CD4-positive, alpha-beta T cell treated with Interleukin-1 beta for 1 hour (primary cell): ENCODE measurements around the gene PECR.
A peak's percentile ranks its signal among the peaks of the same experiment; 100 is the strongest.
"Not testable (repeated sequence)": the region's sequence is repeated elsewhere in the genome, so short reads cannot be mapped to it uniquely, and the experiment has no call there.

Source experiments
- DNase-seq, 2 donors: peaks; one replicate each; pipeline ENCODE4 v3.0.0-alpha.2; 2020 to 2022

The PECR gene

DNA sequence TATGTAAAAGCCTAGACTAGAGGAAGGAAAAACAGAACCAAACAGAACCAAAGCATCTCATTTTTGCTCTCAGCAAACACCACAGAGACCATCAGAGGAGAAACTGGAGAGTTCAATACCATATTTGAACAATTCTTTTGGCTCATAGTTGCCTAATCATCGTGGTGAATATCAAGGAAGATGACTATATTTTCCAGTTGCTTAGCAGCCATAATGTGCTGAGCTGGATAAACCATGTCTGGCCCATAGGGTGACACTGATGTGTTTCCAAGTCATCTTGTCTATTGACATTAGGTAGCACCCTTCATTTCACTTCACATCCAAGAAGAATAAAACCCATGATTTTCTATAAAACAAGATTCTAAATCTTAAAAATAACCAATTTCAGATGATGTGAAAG, 21.6 kb upstream of the PECR start:
- DNase-seq, result no peak

DNA sequence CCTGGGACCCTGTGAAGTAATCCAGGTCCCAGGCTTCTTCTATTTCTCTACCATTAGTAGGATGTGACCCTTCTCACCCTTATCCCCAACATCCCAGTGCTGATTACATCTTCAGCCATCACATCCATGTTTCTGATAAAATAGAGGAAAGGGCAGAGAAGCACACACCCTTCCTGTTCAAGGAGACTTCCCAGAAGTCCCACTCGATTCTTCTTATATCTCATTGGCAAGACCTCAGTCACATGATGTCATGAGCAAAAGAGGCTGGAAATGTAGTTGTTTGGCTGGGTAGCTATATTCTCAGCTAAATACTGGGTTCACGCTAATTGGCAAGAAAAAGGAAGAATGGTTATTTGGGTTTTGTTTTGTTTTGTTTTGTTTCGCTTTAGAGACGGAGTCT, 19.5 kb upstream of the PECR start:
- DNase-seq, result no peak

DNA sequence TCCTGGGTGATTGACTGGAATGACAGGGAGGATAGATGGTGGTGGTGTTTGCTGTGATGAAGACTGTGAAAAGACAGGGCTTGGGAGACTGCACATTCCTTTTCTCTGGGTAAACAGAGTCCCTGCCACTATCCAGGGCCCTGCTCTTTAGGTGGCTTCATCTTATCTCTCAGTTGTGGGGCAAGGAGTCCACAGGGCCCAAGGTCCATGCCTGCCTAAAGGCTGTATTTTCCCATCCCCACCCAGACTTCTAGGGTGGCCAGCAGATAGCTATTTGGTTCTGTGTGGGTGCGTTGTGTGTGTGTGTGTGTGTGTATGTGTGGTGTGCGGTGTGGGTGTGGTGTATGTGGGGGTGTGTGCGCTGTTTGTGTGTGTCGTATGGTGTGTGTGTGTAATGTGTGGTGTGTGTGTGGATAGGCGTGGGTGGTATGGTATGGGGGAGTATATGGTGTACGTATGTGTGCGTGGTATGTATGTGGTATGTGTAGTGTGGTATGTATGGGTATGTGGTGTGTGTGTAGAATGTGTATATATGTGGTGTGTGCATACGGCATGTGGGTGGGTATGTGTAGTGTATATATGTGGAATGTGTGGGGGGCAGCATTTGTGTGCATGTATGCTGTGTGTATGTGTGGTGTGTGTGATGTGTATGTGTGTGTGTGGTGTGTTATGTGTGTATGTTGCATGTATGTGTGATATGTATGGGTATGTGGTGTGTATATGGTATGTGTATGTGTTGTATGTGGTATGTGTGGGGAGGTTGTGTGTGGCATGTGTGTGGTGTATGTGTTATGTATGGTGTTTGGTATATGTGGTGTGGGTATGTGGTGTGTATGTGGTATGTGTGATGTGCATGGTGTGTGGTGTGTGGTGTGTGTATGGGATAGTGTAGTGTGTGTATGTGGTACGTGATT, 17.1 kb upstream of the PECR start:
- DNase-seq, result no peak

DNA sequence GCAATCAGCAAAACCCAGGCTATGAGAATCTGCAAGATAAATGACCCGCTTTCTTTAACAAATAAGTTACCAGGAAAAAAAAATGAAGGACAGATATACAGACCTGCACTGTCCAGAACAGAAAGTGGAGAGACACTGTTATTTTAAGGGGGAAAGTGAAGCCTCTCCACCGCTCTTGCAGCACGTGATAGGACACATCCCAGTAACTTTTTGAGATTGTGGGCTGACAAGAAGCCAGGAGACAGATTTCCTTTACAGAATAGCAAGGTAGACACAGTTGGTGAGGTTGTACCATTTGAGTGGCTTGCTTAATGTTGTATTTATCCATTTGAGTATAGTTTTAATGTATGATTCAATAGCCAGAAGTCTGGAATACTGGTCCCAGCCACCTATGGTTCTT, 13.1 kb upstream of the PECR start:
- no peak for DNase-seq

DNA sequence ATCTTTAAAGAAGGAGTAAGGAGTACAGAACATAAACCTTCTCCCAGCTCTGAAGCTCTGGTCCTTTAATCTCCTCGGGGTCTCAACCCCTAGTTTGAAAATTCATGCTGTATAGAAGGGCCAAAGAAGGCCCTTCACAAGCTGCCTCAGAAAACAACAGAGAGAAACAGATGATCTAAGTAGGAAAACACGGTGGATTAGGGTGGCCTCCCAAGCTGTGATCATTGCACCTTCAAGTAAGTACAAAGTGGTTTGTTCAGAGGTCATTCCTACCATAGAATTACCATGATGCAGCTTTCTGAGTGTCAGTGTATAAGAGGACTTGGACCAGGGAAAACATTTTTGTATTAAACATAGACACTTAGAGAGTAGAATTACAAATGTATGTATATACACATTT, 11.0 kb upstream of the PECR start:
- DNase-seq, result no peak

DNA sequence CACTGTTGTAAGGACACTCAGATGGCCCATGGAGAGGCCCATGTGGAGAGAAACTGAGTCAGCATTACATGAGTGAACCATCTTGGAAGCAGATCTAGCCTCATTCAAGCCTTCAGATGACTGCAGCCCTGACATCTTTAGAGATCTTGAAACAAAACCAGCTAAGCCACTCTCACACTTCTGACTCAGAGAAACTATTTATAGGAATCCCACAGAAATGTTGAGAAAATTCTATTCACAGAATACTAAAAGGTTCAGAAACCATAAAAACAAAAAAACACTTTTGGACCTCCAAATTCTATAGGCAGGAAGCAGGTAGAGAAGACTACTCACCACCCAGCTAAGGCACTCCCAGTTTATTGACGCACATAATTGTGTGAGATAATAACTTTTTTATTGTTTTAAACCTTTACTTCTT, 8.8 kb upstream of the PECR start:
- no peak for DNase-seq

DNA sequence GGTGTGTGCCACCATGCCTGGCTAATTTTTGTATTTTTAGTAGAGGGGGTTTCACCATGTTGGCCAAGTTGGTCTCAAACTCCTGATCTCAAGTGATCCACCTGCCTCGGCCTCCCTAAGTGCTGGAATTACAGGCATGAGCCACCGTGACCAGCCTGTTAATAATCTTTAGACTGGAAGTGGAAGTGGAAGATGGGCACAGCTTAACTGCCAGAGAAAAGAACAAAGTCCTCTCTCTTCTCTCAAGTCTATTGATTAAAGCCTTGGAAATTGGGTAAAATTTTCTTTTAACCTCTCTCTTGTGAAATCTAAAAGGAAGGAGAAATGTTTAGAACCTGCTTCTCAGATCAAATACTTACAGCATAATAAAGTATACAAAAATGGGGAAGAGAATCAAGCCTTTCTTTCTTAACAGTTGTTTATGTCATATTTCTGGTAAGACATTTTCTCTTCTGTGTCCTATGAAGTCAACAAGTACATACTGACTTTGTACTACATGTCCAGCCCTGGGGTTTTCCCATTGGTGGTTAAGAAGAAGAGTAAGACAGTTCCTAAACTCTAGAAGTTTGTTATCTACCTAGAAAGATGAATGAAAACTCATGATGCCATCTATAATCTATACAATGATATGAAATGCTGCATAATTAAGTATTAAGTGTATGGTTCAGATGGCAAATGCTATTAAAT, 4.7 kb upstream of the PECR start:
- no peak for DNase-seq

DNA sequence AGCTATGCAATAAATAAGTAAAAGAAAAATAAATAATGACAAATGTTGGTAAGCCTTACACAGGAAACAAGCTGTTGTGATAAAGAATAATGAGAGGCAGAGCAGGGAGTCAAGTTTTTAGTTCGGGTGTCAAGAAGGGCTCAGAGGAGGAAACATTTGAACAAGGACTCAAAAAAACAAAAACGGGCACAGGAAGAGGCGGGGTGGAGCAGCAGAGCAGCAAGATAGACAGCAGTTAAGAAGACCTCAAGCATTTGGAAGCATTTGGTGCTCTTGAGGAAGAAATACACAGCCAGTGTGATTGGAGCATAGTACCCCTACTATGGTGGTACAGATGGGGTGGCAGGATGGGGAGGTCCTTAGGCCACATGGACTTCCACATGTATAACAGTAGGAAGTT, 2.9 kb upstream of the PECR start:
- DNase-seq, result peak; percentile 9 to 30

DNA sequence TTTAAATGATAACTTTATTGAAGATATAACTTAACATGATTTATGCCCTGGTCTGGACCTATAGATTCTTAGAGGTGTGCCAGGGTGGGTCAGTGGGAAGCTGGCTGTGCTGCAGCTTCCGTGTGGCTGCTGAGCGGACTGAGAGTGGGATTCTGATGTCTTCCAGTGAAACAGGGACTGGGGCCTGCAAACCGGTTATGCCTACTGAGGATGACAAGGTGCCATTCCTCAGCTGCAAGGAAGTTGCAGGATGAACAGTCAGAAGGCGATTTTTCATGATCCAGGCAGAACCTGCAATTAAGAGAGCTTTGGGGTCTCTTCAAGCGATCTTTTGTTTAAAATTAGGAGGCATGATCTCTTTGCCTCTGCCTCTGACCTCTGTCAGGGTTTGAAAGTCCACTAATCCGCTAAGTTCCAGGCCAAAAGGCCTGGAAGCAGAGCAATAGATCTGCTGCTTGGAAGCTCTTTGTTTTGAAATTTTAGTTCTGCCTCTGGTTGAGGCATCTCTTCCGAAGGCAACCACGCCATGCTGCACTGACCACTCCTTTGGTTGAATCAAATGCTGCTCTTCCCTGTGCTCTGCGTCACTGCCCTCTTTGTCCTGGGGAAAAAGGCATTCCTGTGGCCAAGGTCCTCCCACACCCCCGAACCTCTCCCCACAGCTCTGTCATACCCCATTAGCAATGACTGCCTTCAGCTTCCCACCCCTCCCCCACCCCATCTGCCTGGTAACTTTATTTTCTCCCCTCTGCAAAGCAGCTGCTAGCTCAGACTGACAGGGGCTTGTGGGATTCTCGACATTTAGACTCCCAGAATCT, 2.1 kb upstream of the PECR start:
- no peak for DNase-seq

DNA sequence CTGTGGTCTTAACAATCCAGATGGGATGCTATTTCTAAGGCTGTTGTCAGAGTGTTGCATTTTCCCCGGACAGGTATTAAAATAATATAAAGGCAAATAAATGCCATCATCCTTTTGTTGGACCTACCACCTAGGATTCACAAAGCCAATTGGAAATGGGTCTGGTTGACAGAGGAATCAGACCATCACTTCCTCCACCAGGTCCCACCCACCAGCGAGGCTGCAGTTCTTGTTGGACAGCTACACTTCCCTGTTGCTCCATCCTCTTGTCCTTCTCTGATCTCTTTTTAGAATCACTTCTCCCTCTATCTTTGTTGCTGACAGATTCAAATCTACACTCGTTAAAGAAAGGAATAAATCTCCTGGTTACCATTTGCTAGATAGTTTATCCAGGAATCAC, 1.2 kb upstream of the PECR start:
- DNase-seq, result no peak

DNA sequence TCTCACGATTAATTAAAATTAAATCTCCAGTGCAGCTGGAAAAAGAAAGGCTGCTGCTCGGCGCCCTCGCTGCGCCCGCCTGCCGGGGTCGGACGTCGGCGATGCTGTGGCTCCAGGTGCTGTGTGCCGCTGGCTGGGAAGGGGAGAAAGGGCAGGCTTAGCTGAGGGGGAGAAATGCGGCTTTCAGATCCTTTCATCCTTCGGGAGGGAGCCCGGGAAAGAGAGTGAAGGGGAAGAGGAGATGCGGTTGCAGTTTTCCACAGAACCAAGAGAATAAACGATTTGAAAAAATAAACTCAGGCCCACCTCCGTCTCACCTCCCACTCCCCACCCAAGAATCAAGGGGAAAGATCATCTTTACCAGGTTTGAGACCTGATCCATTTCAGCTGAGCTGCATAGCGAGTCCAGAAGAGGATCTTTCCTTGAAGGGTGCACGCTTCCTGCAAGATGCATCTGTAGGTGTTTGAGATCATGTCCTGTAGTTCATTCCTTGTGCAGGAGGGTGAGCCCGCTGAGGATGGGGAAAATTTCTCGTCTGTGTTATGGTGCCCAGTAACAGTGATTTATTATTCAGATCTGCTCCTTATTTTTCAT, 605 bp upstream of the PECR start:
- DNase-seq, result no peak

DNA sequence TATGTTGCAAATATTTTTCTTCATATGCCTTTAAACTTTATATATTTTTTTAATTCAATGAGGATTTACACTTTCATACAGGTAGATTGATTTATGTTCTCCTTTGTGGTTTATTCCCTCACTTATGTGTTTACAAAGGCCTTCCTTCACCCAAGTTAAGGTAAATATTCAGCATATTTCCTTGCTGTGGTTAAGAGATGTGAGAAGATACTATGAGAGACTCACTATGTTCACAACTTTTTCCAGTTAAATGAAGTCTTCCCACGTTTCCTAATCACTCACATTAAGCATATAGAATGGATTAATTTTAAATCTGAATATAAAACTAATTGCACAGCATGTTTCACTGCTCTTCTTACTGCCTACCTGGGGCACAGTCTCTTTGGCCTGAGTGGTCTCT, 597 bp downstream of the PECR start:
- no peak for DNase-seq

DNA sequence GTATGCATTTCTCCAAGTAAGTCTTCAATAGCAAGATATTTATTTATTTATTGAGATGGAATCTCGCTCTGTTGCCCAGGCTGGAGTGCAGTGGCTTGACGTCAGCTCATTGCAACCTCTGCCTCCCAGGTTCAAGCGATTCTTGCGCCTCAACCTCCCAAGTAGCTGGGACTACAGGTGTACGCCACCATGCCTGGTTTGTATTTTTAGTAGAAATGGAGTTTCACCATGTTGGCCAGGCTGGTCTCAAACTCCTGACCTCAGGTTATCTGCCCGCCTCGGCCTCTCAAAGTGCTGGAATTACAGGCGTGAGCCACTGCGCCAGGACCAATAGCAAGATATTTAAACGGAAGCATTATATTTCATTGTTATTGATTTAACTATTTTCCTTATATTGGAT, 1.6 kb downstream of the PECR start:
- DNase-seq, result not testable (repeated sequence)

DNA sequence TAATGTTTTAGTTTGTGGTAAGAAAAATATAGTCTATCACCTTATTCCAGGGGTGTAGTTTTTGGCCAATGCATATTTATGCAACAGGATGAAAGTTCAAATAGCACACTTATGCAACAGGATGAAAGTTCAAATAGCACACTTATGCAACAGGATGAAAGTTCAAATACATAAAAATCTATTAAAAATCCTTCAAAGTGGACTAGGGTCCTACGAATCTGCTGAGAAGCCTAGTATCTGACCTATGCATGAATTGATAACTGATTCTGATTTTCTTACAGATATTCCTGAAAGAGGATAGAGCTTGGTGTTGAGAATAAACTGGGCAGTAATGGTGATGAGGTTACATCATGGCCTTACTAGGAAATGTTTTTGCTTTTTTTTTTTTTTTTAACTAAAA, 2.8 kb downstream of the PECR start:
- no peak for DNase-seq

DNA sequence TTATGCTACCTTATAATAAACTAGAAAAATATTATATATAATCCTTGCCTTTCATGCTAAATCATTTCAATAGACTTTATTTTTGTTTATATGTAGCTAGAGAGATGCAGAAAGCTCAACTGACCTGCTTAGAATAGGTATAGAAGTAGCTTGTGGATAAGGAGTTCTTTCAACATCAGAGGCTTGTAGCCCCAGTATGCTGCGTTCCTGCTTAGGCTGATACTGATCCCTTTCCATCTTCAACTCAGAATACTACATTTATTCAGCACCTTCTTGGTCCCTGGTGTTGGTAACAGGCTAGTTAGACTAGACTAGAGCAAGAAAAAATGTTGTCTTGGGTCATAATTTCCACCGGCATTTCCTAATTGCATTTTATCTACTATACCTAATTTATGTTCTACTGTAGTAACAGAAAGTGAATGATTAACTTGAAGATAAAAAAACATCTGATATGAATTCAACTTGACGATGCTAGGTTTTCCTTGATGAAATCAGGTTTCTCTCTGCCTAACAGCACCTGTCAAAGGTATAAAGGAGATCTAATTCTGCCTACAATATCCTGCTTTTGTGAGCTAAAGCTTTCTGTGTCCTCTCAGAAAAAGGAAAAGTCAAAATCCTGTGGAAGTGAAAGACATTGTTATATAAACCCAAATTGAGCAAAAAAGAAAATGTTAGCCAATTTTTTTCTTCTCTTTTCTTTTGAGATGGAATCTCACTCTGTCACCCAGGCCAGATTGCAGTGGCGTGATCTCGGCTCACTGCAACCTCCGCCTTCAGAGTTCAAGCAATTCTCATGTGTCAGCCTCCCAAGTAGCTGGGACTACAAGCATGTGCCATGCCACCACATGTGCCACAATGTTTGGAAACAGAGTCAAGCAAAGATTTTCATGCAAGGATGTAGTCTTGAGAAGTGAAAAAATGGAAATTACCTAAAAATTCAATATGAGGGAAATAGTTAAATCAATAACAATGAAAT, 5.8 kb downstream of the PECR start:
- no peak for DNase-seq

DNA sequence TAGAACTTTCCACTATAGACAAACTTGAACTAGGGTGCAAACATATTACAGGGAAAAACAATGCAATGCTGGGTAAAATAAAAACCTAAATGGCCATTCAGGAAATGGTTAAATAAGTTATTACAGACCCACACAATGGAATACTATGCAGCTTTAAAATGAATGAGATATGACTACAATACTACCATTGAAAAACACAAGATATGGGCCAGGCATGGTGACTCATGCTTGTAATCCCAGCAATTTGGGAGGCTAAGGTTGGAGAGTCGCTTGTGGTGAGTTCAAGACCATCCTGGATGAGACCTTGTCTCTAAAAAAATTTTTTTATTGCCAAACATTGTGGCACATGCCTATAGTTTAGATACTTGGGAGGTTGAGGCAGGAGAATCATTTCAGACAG, 6.8 kb downstream of the PECR start:
- DNase-seq, result no peak

DNA sequence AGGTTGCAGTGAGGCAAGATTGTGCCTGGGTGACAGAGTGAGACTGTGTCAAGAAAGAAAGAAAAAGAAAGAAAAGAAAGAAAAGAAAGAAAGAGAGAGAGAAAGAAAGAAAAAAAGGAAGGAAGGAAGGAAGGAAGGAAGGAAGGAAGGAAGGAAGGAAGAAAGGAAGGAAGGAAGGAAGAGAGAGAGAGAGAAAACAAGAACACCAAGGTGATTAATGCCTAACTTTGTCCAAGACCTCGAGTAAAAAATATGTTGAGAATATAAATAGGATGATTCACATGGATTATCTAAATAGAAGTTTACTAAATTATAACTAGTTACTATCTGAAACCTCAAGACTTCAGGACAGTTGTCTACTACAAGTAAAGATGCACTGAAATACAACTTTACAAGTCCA, 7.2 kb downstream of the PECR start:
- DNase-seq, result no peak

DNA sequence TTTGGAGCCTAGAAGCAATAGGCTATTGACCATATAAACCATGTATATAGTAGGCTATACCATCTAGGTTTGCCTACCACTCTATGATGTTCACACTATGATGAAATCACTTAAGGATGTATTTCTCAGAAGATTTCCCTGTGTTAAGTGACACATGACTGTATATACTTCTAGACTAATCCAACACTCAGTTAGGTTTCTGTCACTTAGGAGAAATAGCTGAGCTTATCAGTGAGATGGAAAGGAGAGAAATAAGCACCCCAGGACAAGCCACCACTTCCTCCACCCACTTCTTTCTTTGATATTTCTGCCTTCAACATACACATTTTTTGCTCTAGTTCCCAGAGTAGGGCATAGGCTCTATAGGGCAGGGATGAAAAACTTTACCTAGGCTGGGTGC, 7.8 kb downstream of the PECR start:
- no peak for DNase-seq

DNA sequence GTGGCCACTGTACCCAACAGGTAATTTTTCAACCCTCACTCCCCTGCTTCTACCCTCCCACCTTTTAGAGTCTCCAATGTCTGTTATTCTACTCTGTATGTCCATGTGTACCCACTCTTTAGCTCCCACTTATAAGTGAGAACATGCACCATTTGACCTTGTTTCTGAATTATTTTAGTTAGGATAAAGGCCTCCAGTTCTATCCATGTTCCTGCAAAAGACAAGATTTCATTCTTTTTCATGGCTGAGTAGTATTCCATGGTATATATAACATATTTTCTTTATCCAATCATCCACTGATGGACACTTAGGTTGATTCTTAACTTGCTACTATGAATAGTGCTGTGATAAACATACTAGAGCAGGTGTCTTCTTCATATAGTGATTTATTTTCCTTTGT, 9.1 kb downstream of the PECR start:
- no peak for DNase-seq

DNA sequence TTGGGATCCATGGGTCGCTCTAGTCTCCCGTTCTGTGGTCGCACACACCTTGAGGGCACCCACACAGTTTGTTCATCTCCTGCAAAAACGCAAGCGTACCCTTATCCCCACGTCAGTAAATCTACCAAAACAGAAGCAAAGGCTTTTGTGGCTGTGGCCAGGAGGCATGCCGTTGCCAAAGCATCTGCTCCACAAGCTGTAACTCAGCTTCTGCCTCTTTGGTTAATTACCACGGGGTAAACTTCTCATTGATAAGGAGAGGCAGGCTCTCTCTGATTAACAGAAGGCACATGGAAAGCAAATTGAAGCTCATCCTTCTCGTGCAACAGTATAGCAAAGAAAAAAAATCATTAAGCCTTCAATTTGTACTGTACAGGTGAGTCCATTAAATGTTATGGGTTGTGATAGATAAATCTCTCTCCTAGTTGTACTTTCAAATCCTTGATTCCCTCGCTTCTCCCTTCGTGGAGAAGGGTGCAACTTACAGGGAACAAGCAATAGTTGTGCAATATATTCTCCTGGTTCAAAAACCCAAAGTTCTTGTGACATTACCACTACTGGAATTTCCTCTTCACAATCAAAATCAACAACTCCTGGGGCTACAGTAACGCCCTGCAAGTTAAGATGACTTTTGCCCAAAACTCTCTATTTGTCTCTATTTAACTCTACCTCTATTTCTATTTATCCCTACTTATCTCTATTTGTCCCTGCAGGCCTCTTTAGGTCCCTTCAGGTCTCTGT, 10.3 kb downstream of the PECR start:
- no peak for DNase-seq

DNA sequence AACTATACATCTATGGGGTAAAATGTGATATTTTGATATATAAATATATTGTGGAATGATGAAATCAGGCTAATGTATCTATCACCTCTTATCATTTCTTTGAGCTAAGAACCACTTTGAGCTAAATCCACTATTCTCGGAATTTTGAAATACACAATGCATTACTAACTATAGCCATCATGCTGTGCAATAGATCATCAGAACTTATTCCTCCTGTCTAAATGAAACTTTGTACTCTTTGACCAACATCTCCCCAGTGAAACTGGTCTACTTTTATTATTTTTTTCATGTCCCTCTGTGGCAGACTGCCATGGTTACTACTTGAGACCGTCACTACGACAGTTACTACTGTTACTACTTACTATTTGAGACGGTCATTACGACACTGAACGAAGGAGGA, 11.4 kb downstream of the PECR start:
- DNase-seq, result no peak
